Measurements from ENCODE around the gene TLK1.

- no peak for TF ChIP-seq ZFP30 (CRISPR knock-in tag; IDR thresholded peaks at IDR 0.05)
- no peak for TF ChIP-seq POU6F1 (CRISPR knock-in tag; IDR thresholded peaks at IDR 0.05; ENCODE audit: borderline replicate concordance, low read depth)
- no peak for TF ChIP-seq BACH2 (CRISPR knock-in tag; IDR thresholded peaks at IDR 0.05; ENCODE audit: borderline replicate concordance)
- TF ChIP-seq ARNTL (CRISPR knock-in tag; IDR thresholded peaks at IDR 0.05; ENCODE audit: borderline replicate concordance, low read depth) = no peak
- no peak for TF ChIP-seq TCF4 (CRISPR knock-in tag; IDR thresholded peaks at IDR 0.05; ENCODE audit: borderline replicate concordance)
- TF ChIP-seq PPARA (CRISPR knock-in tag; IDR thresholded peaks at IDR 0.05; ENCODE audit: borderline replicate concordance) = no peak
- no peak for TF ChIP-seq ZFP3 (CRISPR knock-in tag; IDR thresholded peaks at IDR 0.05)
- TF ChIP-seq CREB5 (CRISPR knock-in tag; IDR thresholded peaks at IDR 0.05; ENCODE audit: low read depth) = no peak
- no peak for TF ChIP-seq PATZ1 (CRISPR knock-in tag; IDR thresholded peaks at IDR 0.05; ENCODE audit: borderline replicate concordance)
- TF ChIP-seq CSDC2 (CRISPR knock-in tag; IDR thresholded peaks at IDR 0.05) = no peak
- no peak for TF ChIP-seq ZNF70 (CRISPR knock-in tag; IDR thresholded peaks at IDR 0.05)
- TF ChIP-seq CSRNP3 (CRISPR knock-in tag; IDR thresholded peaks at IDR 0.05) = no peak
- TF ChIP-seq RARB (CRISPR knock-in tag; IDR thresholded peaks at IDR 0.05) = no peak
Measured at GRCh38 chr2:171208657-171209056, 48.0 kb upstream of the TLK1 start.
